LNCaP clone FGC (cell line): Measurements from ENCODE around the gene ALPP.
A peak's percentile ranks its signal among the peaks of the same experiment; 100 is the strongest.
"Not testable (repeated sequence)": the region's sequence is repeated elsewhere in the genome, so short reads cannot be mapped to it uniquely, and the experiment has no call there.

ENCODE experiments used
- DNase-seq: peaks from one replicate; pipeline ENCODE4 v3.0.0-alpha.2; 2011; ENCODE audit warnings: low read depth
- H3K4me3 ChIP-seq: 2 replicates; pipeline ENCODE4 v1.5.1; 2011; ENCODE audit warnings: mild to moderate bottlenecking, low read depth, low read length, control low read depth
- TF ChIP-seq, protein P1 (sequence below): IDR thresholded peaks from 2 replicates; pipeline ENCODE4 v1.5.1; 2012; ENCODE audit warnings: mild to moderate bottlenecking; ENCODE audit not compliant: control insufficient read depth, insufficient read depth; ENCODE audit errors: extremely low read depth

The ALPP gene

DNA sequence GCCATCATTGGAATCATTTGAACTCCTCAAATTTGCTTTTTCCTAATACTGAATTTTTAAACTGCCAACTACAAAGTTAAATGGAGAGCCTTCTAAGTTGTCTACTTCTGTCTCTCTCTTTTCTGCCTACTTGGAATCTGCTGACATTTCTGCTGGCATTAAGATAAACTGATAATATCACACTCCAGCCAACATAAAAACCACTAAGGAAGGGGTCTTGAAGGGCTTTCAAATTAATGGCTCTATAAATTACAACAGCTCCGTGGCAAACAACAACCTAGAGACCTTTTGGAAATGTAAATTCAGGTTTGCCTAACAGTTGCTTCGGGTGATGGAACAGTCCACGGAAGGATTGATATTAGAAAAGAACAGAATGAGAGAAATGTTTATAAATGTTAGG lies 12.1 kb downstream of the ALPP start:
- H3K4me3 ChIP-seq: no peak overlapping the region
- TF ChIP-seq, protein P1, sequence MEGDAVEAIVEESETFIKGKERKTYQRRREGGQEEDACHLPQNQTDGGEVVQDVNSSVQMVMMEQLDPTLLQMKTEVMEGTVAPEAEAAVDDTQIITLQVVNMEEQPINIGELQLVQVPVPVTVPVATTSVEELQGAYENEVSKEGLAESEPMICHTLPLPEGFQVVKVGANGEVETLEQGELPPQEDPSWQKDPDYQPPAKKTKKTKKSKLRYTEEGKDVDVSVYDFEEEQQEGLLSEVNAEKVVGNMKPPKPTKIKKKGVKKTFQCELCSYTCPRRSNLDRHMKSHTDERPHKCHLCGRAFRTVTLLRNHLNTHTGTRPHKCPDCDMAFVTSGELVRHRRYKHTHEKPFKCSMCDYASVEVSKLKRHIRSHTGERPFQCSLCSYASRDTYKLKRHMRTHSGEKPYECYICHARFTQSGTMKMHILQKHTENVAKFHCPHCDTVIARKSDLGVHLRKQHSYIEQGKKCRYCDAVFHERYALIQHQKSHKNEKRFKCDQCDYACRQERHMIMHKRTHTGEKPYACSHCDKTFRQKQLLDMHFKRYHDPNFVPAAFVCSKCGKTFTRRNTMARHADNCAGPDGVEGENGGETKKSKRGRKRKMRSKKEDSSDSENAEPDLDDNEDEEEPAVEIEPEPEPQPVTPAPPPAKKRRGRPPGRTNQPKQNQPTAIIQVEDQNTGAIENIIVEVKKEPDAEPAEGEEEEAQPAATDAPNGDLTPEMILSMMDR: no peak
- no peak for DNase-seq

DNA sequence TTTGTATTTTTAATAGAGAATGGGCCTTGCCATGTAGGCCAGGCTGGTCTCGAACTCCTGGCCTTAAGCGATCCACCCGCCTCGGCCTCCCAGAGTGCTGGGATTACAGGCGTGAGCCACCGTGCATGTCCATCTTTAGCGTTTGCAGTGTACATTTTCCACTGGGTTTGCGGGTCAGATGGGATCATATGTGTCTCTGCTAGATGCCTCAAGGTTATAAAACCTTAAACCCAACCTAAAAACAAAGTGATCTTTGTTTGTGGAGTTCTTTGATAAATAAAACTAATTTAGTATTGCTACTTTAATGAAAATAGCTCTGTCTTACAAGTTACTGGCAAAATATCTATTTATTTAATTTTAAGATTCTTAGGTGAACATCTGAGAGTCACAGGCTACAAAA lies 15.0 kb downstream of the ALPP start:
- DNase-seq: no peak
- TF ChIP-seq, protein P1: no peak

DNA sequence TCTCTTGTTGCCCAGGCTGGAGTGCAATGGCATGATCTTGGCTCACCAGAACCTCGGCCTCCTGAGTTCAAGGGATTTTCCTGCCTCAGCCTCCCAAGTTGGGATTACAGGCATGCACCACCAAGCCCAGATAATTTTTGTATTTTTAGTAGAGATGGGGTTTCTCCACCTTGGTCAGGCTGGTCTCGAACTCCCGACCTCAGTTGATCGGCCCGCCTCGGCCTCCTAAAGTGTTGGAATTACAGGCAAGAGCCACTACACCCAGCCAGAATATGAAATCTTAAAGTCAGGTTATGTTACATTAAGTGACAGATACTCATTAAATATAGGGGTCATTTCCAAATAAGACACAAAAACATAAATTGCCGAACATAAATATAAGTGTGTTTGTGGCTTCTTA lies 15.9 kb downstream of the ALPP start:
- H3K4me3 ChIP-seq, DNase-seq: not testable (repeated sequence)

More for the DNA sequence above, 15.0 kb downstream of the ALPP start:
- no peak overlapping the region for H3K4me3 ChIP-seq

DNA sequence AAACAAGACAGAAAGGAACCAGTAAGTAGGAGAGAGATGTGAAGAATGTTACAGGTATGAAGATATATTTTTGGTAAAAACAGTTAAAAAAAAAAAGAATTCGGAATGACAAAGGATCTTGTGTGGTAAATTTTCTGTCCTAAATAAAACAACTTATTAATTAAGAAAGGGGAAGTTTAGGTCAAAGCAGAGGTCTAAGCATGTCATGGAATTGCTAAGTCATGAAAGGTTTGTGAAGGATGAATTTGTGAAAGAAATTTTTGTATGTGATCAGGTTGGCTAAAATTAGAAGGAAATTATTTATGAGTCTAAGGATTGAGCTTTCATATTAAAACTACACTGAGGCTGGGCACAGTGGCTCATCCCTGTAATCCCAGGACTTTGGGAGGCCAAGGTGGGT lies 17.0 kb downstream of the ALPP start:
- no peak for DNase-seq
- H3K4me3 ChIP-seq: no peak overlapping the region
- TF ChIP-seq, protein P1: no peak

DNA sequence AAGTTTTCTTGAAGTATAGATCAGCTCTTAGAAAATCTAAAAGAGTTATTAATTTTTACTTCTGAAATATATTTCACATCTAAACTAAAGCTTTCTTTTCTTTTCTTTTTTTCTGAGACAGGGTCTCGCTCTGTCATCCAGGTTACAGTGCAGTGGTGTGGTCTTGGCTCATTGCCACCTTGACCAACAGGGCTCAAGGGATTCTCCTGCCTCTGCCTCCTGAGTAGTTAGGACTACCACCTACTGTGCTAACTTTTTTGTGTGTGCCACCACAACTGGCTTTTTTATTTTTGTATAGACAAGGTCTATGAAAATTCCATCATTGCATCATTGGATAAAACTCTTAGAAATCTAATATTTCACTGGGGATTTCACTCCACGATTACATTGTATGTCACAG lies 18.1 kb downstream of the ALPP start:
- DNase-seq: no peak
- no peak overlapping the region for H3K4me3 ChIP-seq
- TF ChIP-seq, protein P1: no peak

DNA sequence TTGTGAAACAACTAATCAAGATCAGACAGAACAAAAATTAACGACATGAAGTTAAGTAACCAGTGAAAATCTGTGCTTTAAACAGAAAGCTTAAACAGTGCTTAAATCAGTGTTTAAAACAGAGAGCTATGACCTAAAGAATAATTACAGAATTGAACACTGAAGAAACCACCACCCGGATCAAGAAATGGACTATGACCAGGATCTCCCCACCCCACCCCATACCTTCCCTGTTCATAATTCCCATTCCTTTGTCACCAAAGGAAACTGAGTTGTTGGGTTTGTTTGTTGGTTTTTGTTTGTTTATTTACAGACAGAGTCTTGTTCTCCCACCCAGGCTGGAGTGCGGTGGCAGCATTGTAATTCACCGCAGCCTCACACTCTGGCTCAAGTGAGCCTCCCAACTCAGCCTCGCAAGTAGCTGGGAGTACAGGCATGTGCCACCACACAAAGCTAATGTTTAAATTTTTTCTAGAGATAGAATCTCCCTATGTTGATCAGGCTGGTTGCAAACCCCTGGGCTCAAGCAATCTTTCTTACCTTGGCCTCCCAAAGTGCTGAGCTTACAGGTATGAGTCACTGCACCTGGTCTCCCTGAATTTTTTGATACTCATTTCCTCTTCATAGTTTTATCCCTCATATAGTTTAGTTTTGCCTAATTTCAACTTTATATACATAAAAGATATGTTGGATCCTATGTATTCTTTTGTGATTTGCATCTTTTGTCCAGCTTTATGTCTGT lies 19.9 kb downstream of the ALPP start:
- TF ChIP-seq, protein P1: no peak
- DNase-seq: no peak
- H3K4me3 ChIP-seq: no peak overlapping the region

DNA sequence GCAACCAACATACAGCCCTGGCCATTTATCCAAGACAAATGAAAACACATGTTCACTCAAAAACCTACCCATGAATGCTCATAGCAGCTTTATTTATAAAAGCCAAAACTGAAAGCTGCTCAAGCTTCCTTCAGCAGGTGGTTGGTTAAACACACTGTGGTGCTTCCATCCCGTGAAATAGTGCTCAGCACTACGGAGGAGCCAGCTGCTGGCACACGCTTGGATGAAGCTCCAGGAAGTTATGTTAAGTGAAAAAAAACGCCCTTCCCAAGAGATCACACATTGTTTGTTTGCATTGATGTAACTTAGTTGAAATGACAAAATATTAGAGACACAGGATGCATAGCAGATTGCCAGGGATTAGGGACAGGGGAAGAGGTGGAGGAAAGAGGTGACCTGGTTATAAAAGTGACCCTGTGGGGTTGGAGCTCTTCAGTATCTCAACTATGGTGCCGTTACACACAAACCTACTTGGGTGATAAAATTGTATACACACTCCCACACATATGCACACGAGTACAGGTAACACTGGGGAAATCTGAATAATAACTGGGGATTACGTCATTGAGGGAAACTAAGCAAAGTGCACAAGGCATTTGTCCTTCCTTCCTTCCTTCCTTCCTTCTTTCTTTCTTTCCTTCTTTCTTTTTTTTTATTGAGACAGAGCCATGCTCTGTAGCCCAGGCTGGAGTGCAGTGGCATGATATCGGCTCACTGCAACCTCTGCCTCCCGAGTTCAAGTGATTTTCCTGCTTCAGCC lies 21.9 kb downstream of the ALPP start:
- DNase-seq: peak; percentile 1
- TF ChIP-seq, protein P1: no peak

More for the DNA sequence above, 21.9 kb downstream of the ALPP start:
- H3K4me3 ChIP-seq: no peak overlapping the region
